ENCODE results near the gene CACNA1I. TPM values are rescaled to one million over a fixed set of nuclear protein-coding genes. Genes with fewer than 3 reads are reported as not detected.

The CACNA1I gene
- total RNA-seq, 1 donor from 2014 or later: 0.11 TPM

- Histone ChIP-seq H3K27ac (no peak overlapping the region), H3K4me2 (no peak overlapping the region), H3K27me3 (peaks cover 84% of the 10 kb centered on the region), H3K9me3 (ENCODE audit: low read depth) (no peaks in the 10 kb centered on the region), H3F3A (ENCODE audit: low read depth) (peaks cover 3% of the 10 kb centered on the region), H3K4me3 (no peak overlapping the region), H2AFZ (replicated peaks) (no peak overlapping the region), H3K9ac (no peak overlapping the region), H3K79me2 (ENCODE audit: low read depth) (no peaks in the 10 kb centered on the region), H3K4me1 (no peaks in the 10 kb centered on the region), H4K20me1 (ENCODE audit: low read depth) (peaks cover 30% of the 10 kb centered on the region), H3K36me3 (no peaks in the 10 kb centered on the region)
- H3K36me3 Mint-ChIP-seq: no peaks in the 10 kb centered on the region
- H3K4me3 Mint-ChIP-seq: peak overlapping the region; percentile 69
- H3K27ac Mint-ChIP-seq: no peak overlapping the region
- DNase-seq (ENCODE audit: low spot score): peak; percentile 88
- peaks cover 2% of the 10 kb centered on the region for H3K4me1 Mint-ChIP-seq
- no peaks in the 10 kb centered on the region for H3K9me3 Mint-ChIP-seq
- H3K27me3 Mint-ChIP-seq (ENCODE audit: insufficient read depth, low read depth): peaks cover 29% of the 10 kb centered on the region
- TF ChIP-seq EZH2phosphoT487 (IDR thresholded peaks at IDR 0.05) (no peak), EZH2 (IDR thresholded peaks at IDR 0.05) (peak; percentile 39)
These were observed 24.9 kb upstream of the CACNA1I start for GRCh38 chr22:39545386-39546365.

- peaks cover 3% of the 10 kb centered on the region for H3F3A ChIP-seq (ENCODE audit: low read depth)
- no peak for TF ChIP-seq EZH2phosphoT487 (IDR thresholded peaks at IDR 0.05)
- no peak for TF ChIP-seq EZH2 (IDR thresholded peaks at IDR 0.05)
- TF ChIP-seq, protein P1, sequence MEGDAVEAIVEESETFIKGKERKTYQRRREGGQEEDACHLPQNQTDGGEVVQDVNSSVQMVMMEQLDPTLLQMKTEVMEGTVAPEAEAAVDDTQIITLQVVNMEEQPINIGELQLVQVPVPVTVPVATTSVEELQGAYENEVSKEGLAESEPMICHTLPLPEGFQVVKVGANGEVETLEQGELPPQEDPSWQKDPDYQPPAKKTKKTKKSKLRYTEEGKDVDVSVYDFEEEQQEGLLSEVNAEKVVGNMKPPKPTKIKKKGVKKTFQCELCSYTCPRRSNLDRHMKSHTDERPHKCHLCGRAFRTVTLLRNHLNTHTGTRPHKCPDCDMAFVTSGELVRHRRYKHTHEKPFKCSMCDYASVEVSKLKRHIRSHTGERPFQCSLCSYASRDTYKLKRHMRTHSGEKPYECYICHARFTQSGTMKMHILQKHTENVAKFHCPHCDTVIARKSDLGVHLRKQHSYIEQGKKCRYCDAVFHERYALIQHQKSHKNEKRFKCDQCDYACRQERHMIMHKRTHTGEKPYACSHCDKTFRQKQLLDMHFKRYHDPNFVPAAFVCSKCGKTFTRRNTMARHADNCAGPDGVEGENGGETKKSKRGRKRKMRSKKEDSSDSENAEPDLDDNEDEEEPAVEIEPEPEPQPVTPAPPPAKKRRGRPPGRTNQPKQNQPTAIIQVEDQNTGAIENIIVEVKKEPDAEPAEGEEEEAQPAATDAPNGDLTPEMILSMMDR (IDR thresholded peaks at IDR 0.05): no peak
- peaks cover 86% of the 10 kb centered on the region for H3K27me3 ChIP-seq
- H3K9ac ChIP-seq: no peak overlapping the region
- H2AFZ ChIP-seq (replicated peaks): no peak overlapping the region
- H4K20me1 ChIP-seq (ENCODE audit: low read depth): peaks cover 30% of the 10 kb centered on the region
- no peaks in the 10 kb centered on the region for H3K79me2 ChIP-seq (ENCODE audit: low read depth)
- peaks cover 35% of the 10 kb centered on the region for H3K27me3 Mint-ChIP-seq (ENCODE audit: insufficient read depth, low read depth)
- H3K4me2 ChIP-seq: no peak overlapping the region
- no peak overlapping the region for H3K27ac ChIP-seq
- no peak overlapping the region for H3K27ac Mint-ChIP-seq
- peaks cover 2% of the 10 kb centered on the region for H3K4me1 Mint-ChIP-seq
- H3K4me1 ChIP-seq: no peaks in the 10 kb centered on the region
- H3K36me3 Mint-ChIP-seq: no peaks in the 10 kb centered on the region
- H3K9me3 Mint-ChIP-seq: no peaks in the 10 kb centered on the region
- no peak for DNase-seq (ENCODE audit: low spot score)
- H3K9me3 ChIP-seq (ENCODE audit: low read depth): no peaks in the 10 kb centered on the region
- H3K4me3 Mint-ChIP-seq: no peak overlapping the region
- no peaks in the 10 kb centered on the region for H3K36me3 ChIP-seq
- no peak overlapping the region for H3K4me3 ChIP-seq
These were observed 23.5 kb upstream of the CACNA1I start for GRCh38 chr22:39546889-39547586.

DNA sequence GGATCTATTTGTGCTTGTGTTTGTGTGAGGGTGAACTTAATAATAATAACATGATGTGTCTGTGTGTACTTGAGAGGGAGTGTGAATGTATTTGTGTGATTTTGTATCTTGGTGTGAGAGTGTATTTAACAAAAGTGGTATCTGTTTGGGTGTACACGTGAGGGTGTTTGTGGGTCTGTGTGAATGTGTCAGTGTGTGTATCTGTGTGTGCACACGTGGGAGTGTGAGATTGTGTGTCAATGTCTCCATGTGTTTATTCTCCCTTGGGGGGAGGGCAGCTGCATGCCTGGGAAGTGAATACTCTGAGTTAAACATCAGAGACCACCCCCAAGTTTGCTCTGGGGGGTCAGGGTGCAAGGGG, 23.0 kb upstream of the CACNA1I start:
- no peak for DNase-seq (ENCODE audit: low spot score)
- Mint-ChIP-seq H3K36me3 (no peaks in the 10 kb centered on the region), H3K4me1 (peaks cover 2% of the 10 kb centered on the region), H3K4me3 (peak overlapping the region; percentile 1), H3K27me3 (ENCODE audit: insufficient read depth, low read depth) (peaks cover 35% of the 10 kb centered on the region), H3K9me3 (no peaks in the 10 kb centered on the region), H3K27ac (no peak overlapping the region)
- H2AFZ ChIP-seq (replicated peaks): no peak overlapping the region
- no peak overlapping the region for H3K27ac ChIP-seq
- H3K4me1 ChIP-seq: no peaks in the 10 kb centered on the region
- H3K4me2 ChIP-seq: no peak overlapping the region
- H4K20me1 ChIP-seq (ENCODE audit: low read depth): peaks cover 30% of the 10 kb centered on the region
- no peaks in the 10 kb centered on the region for H3K36me3 ChIP-seq
- no peak overlapping the region for H3K4me3 ChIP-seq
- H3K9ac ChIP-seq: no peak overlapping the region
- H3K9me3 ChIP-seq (ENCODE audit: low read depth): no peaks in the 10 kb centered on the region
- no peaks in the 10 kb centered on the region for H3K79me2 ChIP-seq (ENCODE audit: low read depth)
- H3K27me3 ChIP-seq: peaks cover 84% of the 10 kb centered on the region
- no peak for TF ChIP-seq EZH2 (IDR thresholded peaks at IDR 0.05)
- no peak for TF ChIP-seq EZH2phosphoT487 (IDR thresholded peaks at IDR 0.05)
- TF ChIP-seq, protein P1 (IDR thresholded peaks at IDR 0.05): no peak
- H3F3A ChIP-seq (ENCODE audit: low read depth): peaks cover 3% of the 10 kb centered on the region
